ENCODE results near the gene ELP6.

- TF ChIP-seq, protein P1, sequence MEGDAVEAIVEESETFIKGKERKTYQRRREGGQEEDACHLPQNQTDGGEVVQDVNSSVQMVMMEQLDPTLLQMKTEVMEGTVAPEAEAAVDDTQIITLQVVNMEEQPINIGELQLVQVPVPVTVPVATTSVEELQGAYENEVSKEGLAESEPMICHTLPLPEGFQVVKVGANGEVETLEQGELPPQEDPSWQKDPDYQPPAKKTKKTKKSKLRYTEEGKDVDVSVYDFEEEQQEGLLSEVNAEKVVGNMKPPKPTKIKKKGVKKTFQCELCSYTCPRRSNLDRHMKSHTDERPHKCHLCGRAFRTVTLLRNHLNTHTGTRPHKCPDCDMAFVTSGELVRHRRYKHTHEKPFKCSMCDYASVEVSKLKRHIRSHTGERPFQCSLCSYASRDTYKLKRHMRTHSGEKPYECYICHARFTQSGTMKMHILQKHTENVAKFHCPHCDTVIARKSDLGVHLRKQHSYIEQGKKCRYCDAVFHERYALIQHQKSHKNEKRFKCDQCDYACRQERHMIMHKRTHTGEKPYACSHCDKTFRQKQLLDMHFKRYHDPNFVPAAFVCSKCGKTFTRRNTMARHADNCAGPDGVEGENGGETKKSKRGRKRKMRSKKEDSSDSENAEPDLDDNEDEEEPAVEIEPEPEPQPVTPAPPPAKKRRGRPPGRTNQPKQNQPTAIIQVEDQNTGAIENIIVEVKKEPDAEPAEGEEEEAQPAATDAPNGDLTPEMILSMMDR (conservative IDR thresholded peaks at IDR 0.05 in 1 of 2, IDR thresholded peaks at IDR 0.05 in 1 of 2; ENCODE audit: extremely low read depth in 1 of 2, insufficient read depth in 1 of 2, low read depth in 1 of 2, low read length in 2 of 2): no peak
- TF ChIP-seq EZH2 (IDR thresholded peaks at IDR 0.05; ENCODE audit: borderline replicate concordance, low read length): no peak
Observed at GRCh38 chr3:47452453-47453215, 60.9 kb downstream of the ELP6 start.

All from mammary epithelial cell (primary cell).